ENCODE results near the gene SLC6A1. TPM values are rescaled to one million over a fixed set of nuclear protein-coding genes. Genes with fewer than 3 reads are reported as not detected.

SLC6A1 gene
- total and polyA plus RNA-seq, 4 donors: 0.87 to 4.5 (median 1.3) TPM

- H3K27me3 ChIP-seq (ENCODE audit: control insufficient read depth in 3 of 3, insufficient read depth in 3 of 3, low read length in 2 of 3): peaks cover 0 to 39% (median 12%) of the 10 kb centered on the region in 3 donors
- peaks cover 0 to 6% (median 5%) of the 10 kb centered on the region in 5 donors for H3K4me1 ChIP-seq (ENCODE audit: control insufficient read depth in 5 of 5, insufficient read depth in 5 of 5, low read length in 5 of 5)
- no peaks in the 10 kb centered on the region for H3K9me3 ChIP-seq (ENCODE audit: control insufficient read depth in 4 of 4, insufficient read depth in 3 of 4, low read length in 3 of 4)
- H3K4me3 ChIP-seq: no peak overlapping the region
- no peak for TF ChIP-seq CTCF (IDR thresholded peaks at IDR 0.05; ENCODE audit: control extremely low read depth, extremely low read depth)
- no peaks in the 10 kb centered on the region for H3K36me3 ChIP-seq (ENCODE audit: control insufficient read depth in 4 of 4, insufficient read depth in 4 of 4, low read length in 4 of 4)
- no peak for DNase-seq
- H3K9ac ChIP-seq (ENCODE audit: insufficient read depth in 1 of 2, low read length in 2 of 2): no peak overlapping the region
- H3K27ac ChIP-seq (ENCODE audit: low read depth in 1 of 2, low read length in 1 of 2): no peak overlapping the region
- ATAC-seq (ENCODE audit: insufficient read depth, low FRiP score): no peak
- WGBS, 2 donors: 19 to 42% methylated on average over 1 of the region's 1 CpG
Observed at GRCh38 chr3:10985181-10985580, 7.4 kb upstream of the SLC6A1 start.

- WGBS, 2 donors: 89 to 93% methylated on average over 5 of the region's 5 CpGs
- Histone ChIP-seq H3K27me3 (ENCODE audit: control insufficient read depth in 3 of 3, insufficient read depth in 3 of 3, low read length in 2 of 3) (peaks cover 0 to 46% (median 24%) of the 10 kb centered on the region in 3 donors), H3K4me1 (ENCODE audit: control insufficient read depth in 5 of 5, insufficient read depth in 5 of 5, low read length in 5 of 5) (peaks cover 0 to 6% (median 3%) of the 10 kb centered on the region in 5 donors), H3K27ac (ENCODE audit: low read depth in 1 of 2, low read length in 1 of 2) (no peak overlapping the region), H3K36me3 (ENCODE audit: control insufficient read depth in 4 of 4, insufficient read depth in 4 of 4, low read length in 4 of 4) (no peaks in the 10 kb centered on the region), H3K9me3 (ENCODE audit: control insufficient read depth in 4 of 4, insufficient read depth in 3 of 4, low read length in 3 of 4) (peaks cover 0 to 3% (median 0%) of the 10 kb centered on the region in 4 donors), H3K9ac (ENCODE audit: insufficient read depth in 1 of 2, low read length in 2 of 2) (no peak overlapping the region), H3K4me3 (no peak overlapping the region)
- ATAC-seq (ENCODE audit: insufficient read depth, low FRiP score) (no peak), DNase-seq (no peak)
- TF ChIP-seq CTCF (IDR thresholded peaks at IDR 0.05; ENCODE audit: control extremely low read depth, extremely low read depth): no peak
Observed at GRCh38 chr3:10986592-10986991, 6.0 kb upstream of the SLC6A1 start.

- H3K4me1 ChIP-seq (ENCODE audit: control insufficient read depth in 5 of 5, insufficient read depth in 5 of 5, low read length in 5 of 5): peaks cover 0 to 7% (median 0%) of the 10 kb centered on the region in 5 donors
- no peak for ATAC-seq (ENCODE audit: insufficient read depth, low FRiP score)
- no peak overlapping the region for H3K27ac ChIP-seq (ENCODE audit: low read depth in 1 of 2, low read length in 1 of 2)
- 85 to 86% methylated on average over 9 of the region's 9 CpGs for WGBS, 2 donors
- peaks cover 0 to 3% (median 0%) of the 10 kb centered on the region in 4 donors for H3K9me3 ChIP-seq (ENCODE audit: control insufficient read depth in 4 of 4, insufficient read depth in 3 of 4, low read length in 3 of 4)
- TF ChIP-seq CTCF (IDR thresholded peaks at IDR 0.05; ENCODE audit: control extremely low read depth, extremely low read depth): no peak
- H3K9ac ChIP-seq (ENCODE audit: insufficient read depth in 1 of 2, low read length in 2 of 2): no peak overlapping the region
- no peak overlapping the region for H3K4me3 ChIP-seq
- H3K36me3 ChIP-seq (ENCODE audit: control insufficient read depth in 4 of 4, insufficient read depth in 4 of 4, low read length in 4 of 4): no peaks in the 10 kb centered on the region
- DNase-seq: no peak
- H3K27me3 ChIP-seq (ENCODE audit: control insufficient read depth in 3 of 3, insufficient read depth in 3 of 3, low read length in 2 of 3): peaks cover 0 to 51% (median 22%) of the 10 kb centered on the region in 3 donors
Observed at GRCh38 chr3:10988001-10988665, 4.4 kb upstream of the SLC6A1 start.

Measured in lung (tissue), 12 donors.